B cell (primary cell): ENCODE data around the gene ALG2.

Source experiments
- EZH2 ChIP-seq: IDR thresholded peaks from 2 replicates; pipeline ENCODE4 v1.6.1; 2012; ENCODE audit warnings: borderline replicate concordance, low read depth, mild to moderate bottlenecking, moderate library complexity, low read length; ENCODE audit not compliant: insufficient read depth, poor library complexity, severe bottlenecking
- TF ChIP-seq, protein P1 (sequence below): fragments of 200-600 bp; IDR thresholded peaks from one replicate; pipeline ENCODE4 v1.8.0; 2022; ENCODE audit warnings: antibody characterized with exemption, mild to moderate bottlenecking

DNA sequence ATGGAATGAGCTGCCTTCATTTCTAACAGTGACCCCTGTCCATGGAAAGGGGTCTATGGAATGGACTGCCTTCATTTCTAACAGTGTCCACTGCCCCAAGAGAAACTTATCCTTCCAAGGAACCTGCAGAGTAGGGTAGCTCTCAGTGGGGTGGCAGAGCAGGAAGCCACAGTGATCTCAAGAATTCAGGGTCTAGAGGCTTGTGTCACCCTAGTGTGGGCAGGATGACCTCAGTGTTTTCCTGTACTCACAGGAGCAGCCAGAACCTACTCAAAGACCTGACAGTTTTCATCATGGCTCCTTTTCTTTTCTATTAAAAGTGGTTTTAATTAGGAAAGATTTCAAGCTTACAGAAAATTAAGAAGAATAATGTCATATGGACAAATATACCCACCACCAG lies 27.9 kb upstream of the ALG2 start:
- TF ChIP-seq, protein P1, sequence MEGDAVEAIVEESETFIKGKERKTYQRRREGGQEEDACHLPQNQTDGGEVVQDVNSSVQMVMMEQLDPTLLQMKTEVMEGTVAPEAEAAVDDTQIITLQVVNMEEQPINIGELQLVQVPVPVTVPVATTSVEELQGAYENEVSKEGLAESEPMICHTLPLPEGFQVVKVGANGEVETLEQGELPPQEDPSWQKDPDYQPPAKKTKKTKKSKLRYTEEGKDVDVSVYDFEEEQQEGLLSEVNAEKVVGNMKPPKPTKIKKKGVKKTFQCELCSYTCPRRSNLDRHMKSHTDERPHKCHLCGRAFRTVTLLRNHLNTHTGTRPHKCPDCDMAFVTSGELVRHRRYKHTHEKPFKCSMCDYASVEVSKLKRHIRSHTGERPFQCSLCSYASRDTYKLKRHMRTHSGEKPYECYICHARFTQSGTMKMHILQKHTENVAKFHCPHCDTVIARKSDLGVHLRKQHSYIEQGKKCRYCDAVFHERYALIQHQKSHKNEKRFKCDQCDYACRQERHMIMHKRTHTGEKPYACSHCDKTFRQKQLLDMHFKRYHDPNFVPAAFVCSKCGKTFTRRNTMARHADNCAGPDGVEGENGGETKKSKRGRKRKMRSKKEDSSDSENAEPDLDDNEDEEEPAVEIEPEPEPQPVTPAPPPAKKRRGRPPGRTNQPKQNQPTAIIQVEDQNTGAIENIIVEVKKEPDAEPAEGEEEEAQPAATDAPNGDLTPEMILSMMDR, result no peak
- TF ChIP-seq EZH2, result no peak
